GM12873 (cell line): ENCODE data around the gene RAVER2.

ENCODE experiments used
- TF ChIP-seq, protein P1 (sequence below): IDR thresholded peaks from 2 replicates; pipeline ENCODE4 v1.5.1; 2012; ENCODE audit warnings: low read depth, mild to moderate bottlenecking, moderate library complexity, low read length, control low read depth; ENCODE audit not compliant: insufficient read depth; ENCODE audit errors: missing control alignments

RAVER2 gene

DNA sequence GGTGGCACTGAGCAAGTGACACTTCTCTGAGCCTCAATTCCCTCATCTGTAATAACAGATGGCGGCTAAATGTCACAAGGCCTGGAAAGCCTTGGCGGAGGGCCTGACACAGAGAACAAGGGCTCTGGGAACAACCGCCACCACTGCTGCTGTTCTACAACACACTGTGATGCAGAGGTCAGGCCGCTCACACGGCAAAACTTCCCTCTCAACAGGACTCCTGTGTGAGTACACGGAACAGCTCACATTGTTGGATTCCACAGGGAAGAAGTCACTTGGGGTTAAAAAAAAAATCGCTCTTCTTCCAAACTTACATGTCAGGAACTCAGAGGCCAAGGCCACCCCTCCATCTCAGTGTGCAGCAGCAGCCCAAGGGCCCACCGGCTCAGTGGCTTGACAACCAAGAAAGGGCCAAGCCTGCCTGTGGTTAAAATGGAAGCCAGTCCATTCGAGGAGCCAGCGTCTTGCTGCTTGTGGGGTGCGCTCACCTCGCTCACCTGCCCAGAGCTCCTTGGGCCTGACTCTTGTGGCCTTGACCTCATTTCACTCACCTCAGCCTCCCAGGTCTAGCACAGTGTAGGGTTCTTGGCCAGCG, 101.1 kb downstream of the RAVER2 start:
- TF ChIP-seq, protein P1, sequence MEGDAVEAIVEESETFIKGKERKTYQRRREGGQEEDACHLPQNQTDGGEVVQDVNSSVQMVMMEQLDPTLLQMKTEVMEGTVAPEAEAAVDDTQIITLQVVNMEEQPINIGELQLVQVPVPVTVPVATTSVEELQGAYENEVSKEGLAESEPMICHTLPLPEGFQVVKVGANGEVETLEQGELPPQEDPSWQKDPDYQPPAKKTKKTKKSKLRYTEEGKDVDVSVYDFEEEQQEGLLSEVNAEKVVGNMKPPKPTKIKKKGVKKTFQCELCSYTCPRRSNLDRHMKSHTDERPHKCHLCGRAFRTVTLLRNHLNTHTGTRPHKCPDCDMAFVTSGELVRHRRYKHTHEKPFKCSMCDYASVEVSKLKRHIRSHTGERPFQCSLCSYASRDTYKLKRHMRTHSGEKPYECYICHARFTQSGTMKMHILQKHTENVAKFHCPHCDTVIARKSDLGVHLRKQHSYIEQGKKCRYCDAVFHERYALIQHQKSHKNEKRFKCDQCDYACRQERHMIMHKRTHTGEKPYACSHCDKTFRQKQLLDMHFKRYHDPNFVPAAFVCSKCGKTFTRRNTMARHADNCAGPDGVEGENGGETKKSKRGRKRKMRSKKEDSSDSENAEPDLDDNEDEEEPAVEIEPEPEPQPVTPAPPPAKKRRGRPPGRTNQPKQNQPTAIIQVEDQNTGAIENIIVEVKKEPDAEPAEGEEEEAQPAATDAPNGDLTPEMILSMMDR = no peak

GRCh38 chr1:64846573-64847430, 101.9 kb downstream of the RAVER2 start:
- TF ChIP-seq, protein P1 = no peak

- TF ChIP-seq, protein P1 = no peak
Measured at GRCh38 chr1:64847666-64848065, 102.8 kb downstream of the RAVER2 start.

- TF ChIP-seq, protein P1 = no peak
Measured at GRCh38 chr1:64848136-64848535, 103.3 kb downstream of the RAVER2 start.

DNA sequence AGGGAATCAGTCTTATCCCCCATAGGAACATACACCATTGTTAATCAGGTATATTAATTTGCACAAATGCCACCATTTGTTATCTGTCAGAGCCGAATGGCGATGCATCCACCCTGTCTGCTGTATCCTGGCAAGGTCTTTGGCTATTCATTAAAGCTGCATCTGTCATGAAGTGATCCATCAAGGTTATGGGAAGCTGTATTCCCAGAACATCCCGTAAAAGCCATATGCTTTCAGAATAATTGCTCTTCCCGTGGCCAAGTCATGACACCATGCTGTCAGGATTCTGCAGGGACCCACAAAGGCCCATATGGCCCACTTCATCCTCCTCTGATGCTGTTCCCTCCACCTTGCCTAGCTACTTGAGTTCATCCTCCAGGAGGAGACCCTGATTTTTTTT, 103.9 kb downstream of the RAVER2 start:
- TF ChIP-seq, protein P1 = no peak

DNA sequence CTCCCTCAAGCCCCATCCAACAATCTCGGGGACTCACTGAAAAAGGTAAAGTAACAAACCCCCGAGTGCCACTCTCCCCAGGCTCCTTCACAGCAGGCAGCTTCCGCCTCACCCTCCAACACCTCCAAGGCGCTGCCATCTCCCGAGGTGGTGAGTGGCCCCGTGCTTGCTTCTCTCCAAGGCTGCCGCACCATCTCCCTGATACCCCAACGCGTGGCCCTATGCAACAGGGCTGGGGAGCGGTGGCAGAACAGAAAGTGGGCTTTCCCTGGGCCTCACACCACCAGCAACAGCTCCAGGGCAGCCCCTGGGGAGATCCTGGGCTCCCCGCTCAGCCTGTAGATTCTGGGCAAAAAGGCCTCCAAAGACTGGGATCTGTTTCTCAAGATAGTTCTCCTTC, 105.1 kb downstream of the RAVER2 start:
- TF ChIP-seq, protein P1 = no peak

- TF ChIP-seq, protein P1 = no peak
Measured at GRCh38 chr1:64850846-64851245, 106.0 kb downstream of the RAVER2 start.
